GM12878 (cell line): ENCODE measurements around the gene FAM120B. TPM values are rescaled to one million over a fixed set of nuclear protein-coding genes. Genes with fewer than 3 reads are reported as not detected.

Experiments
- ATAC-seq: fragments of 200-7000 bp; cut with Tn5 transposase; 3 replicates; pipeline ENCODE4 v1.9.1; 2020; ENCODE audit warnings: mild to moderate bottlenecking, moderate library complexity
- BruUV-seq: library from RNA; stranded (reverse); fragments of 400-500 nt; replicated peaks from 2 replicates; lab custom pipeline; 2021; lab: Mats Ljungman, UMichigan
- CTCF ChIA-PET: fragments of 300-600 bp; sonication (Branson Sonifier 250); formaldehyde crosslinking; extraction: SDS; loops from one replicate; lab custom pipeline; 2021; ENCODE audit warnings: inconsistent platforms; lab: Yijun Ruan, JAX
- POLR2A ChIA-PET: fragments of 350-600 bp; formaldehyde crosslinking; extraction: SDS; loops from one replicate; lab custom pipeline; 2021; ENCODE audit warnings: inconsistent platforms; lab: Charles Lee
- RAD21 ChIA-PET: fragments of 300-600 bp; sonication (Branson Sonifier 250); formaldehyde crosslinking; loops from one replicate; lab custom pipeline; 2023; ENCODE audit warnings: antibody characterized with exemption; ENCODE audit not compliant: unreplicated experiment; lab: Charles Lee
- SMC1A ChIA-PET: fragments of 300-600 bp; sonication (Branson Sonifier 250); formaldehyde crosslinking; loops from one replicate; lab custom pipeline; 2023; ENCODE audit not compliant: unreplicated experiment, uncharacterized antibody; lab: Charles Lee
- DNase-seq: peaks from one replicate; pipeline ENCODE4 v3.0.0-alpha.2; 2011; ENCODE audit warnings: low read depth, low spot score
- FAIRE-seq: peaks from 3 replicates; lab custom pipeline; 2011; peaks lifted over from hg19 to GRCh38; lab: Jason Lieb, UNC
- H2AFZ ChIP-seq: 2 replicates; pipeline ENCODE4 v1.6.0; 2011; ENCODE audit warnings: low read depth, low read length, control low read depth; ENCODE audit not compliant: control insufficient read depth
- H3K27ac ChIP-seq: 2 replicates; pipeline ENCODE4 v1.5.1; 2011; ENCODE audit warnings: control low read depth; ENCODE audit not compliant: control insufficient read depth, insufficient read depth
- H3K27me3 ChIP-seq, 2 experiments: replicated peaks in 1 of 2; 2 replicates each; pipeline versions ENCODE4 v1.6.0 to v1.6.1; 2011; ENCODE audit warnings: low read length in 1 of 2; ENCODE audit not compliant: control insufficient read depth in 2 of 2, insufficient read depth in 2 of 2
- H3K36me3 ChIP-seq, 2 experiments: 2 replicates each; pipeline ENCODE4 v1.5.1; 2011; ENCODE audit warnings: low read length in 1 of 2; ENCODE audit not compliant: control insufficient read depth in 2 of 2, insufficient read depth in 2 of 2
- H3K4me1 ChIP-seq: 2 replicates; pipeline ENCODE4 v1.6.1; 2011; ENCODE audit warnings: mild to moderate bottlenecking, low read length, moderate library complexity, mixed read lengths; ENCODE audit not compliant: control insufficient read depth, insufficient read depth
- H3K4me2 ChIP-seq: 2 replicates; pipeline ENCODE4 v1.6.0; 2011; ENCODE audit warnings: control low read depth; ENCODE audit not compliant: control insufficient read depth, insufficient read depth
- H3K4me3 ChIP-seq: fragments of 200-600 bp; sonication (generic); 2 replicates; pipeline ENCODE4 v1.5.1; 2016
- H3K79me2 ChIP-seq: 2 replicates; pipeline ENCODE4 v1.6.0; 2011; ENCODE audit warnings: low read length; ENCODE audit not compliant: control insufficient read depth, insufficient read depth
- H3K9ac ChIP-seq: 2 replicates; pipeline ENCODE4 v1.8.0; 2011; ENCODE audit warnings: low read length, control low read depth, mixed read lengths; ENCODE audit not compliant: control insufficient read depth, insufficient read depth
- H3K9me3 ChIP-seq: replicated peaks from 3 replicates; pipeline ENCODE4 v1.5.1; 2011; ENCODE audit warnings: mild to moderate bottlenecking, low read length; ENCODE audit not compliant: control insufficient read depth, insufficient read depth
- H4K20me1 ChIP-seq: 2 replicates; pipeline ENCODE4 v1.6.0; 2011; ENCODE audit not compliant: control insufficient read depth, insufficient read depth
- CHD2 ChIP-seq: IDR thresholded peaks from 2 replicates; pipeline ENCODE4 v1.6.1; 2011; ENCODE audit warnings: low read depth, low read length, improper control_type of control experiment, borderline replicate concordance
- CREB1 ChIP-seq: IDR thresholded peaks from 2 replicates; pipeline ENCODE4 v1.6.1; 2012; ENCODE audit warnings: low read depth, mild to moderate bottlenecking, inconsistent platforms
- GATAD2B ChIP-seq: fragments of 450-650 bp; conservative IDR thresholded peaks from 2 replicates; pipeline ENCODE4 v1.6.1; 2017; ENCODE audit warnings: low read depth, mild to moderate bottlenecking, moderate library complexity
- MXI1 ChIP-seq: fragments of 150-350 bp; IDR thresholded peaks from 2 replicates; pipeline ENCODE4 v1.6.1; 2011; ENCODE audit warnings: low read depth, mild to moderate bottlenecking, inconsistent platforms, low read length, improper control_type of control experiment
- MYC ChIP-seq: IDR thresholded peaks from 2 replicates; pipeline ENCODE4 v1.6.1; 2011; ENCODE audit warnings: mild to moderate bottlenecking, low read length, moderate library complexity, inconsistent platforms; ENCODE audit not compliant: insufficient read depth, insufficient replicate concordance, insufficient read length, severe bottlenecking
- NBN ChIP-seq: fragments of 450-650 bp; IDR thresholded peaks from 2 replicates; pipeline ENCODE4 v1.6.1; 2016
- NFYA ChIP-seq: IDR thresholded peaks from 2 replicates; pipeline ENCODE4 v1.6.1; 2011; ENCODE audit warnings: low read depth, mild to moderate bottlenecking, low read length, improper control_type of control experiment, borderline replicate concordance
- NFYB ChIP-seq: IDR thresholded peaks from 2 replicates; pipeline ENCODE4 v1.6.1; 2011; ENCODE audit warnings: low read depth, mild to moderate bottlenecking, low read length, improper control_type of control experiment, moderate library complexity; ENCODE audit not compliant: insufficient read depth
- PAX8 ChIP-seq: fragments of 450-650 bp; IDR thresholded peaks from 2 replicates; pipeline ENCODE4 v1.6.1; 2017; ENCODE audit warnings: mild to moderate bottlenecking, moderate library complexity
- PML ChIP-seq: IDR thresholded peaks from 2 replicates; pipeline ENCODE4 v1.6.1; 2012; ENCODE audit warnings: low read length, inconsistent platforms
- POLR2AphosphoS5 ChIP-seq: IDR thresholded peaks from 2 replicates; pipeline ENCODE4 v1.6.1; 2011; ENCODE audit warnings: mild to moderate bottlenecking, low read length, inconsistent platforms
- RAD51 ChIP-seq: fragments of 450-650 bp; IDR thresholded peaks from 2 replicates; pipeline ENCODE4 v1.6.1; 2016; ENCODE audit warnings: moderate library complexity, mild to moderate bottlenecking, inconsistent platforms
- SMARCA5 ChIP-seq: fragments of 450-650 bp; IDR thresholded peaks from 2 replicates; pipeline ENCODE4 v1.6.1; 2017; ENCODE audit warnings: mild to moderate bottlenecking
- SMC3 ChIP-seq: IDR thresholded peaks from 2 replicates; pipeline ENCODE4 v1.6.1; 2011; ENCODE audit warnings: low read length, improper control_type of control experiment, borderline replicate concordance
- YY1 ChIP-seq: IDR thresholded peaks from 2 replicates; pipeline ENCODE4 v1.6.1; 2011; ENCODE audit warnings: low read depth, mild to moderate bottlenecking, low read length
- WGBS: methylation state at CpG from one replicate; pipeline ENCODE4 v1.1.6; 2016; ENCODE audit warnings: low lambda C conversion rate; ENCODE audit not compliant: insufficient replicate concordance, insufficient coverage; ENCODE audit errors: missing lambda C conversion rate; 5-methylcytosine and 5-hydroxymethylcytosine counted together
- in situ Hi-C: fragments of 300-500 bp; cut with MboI; formaldehyde crosslinking; loops from 9 replicates; pipeline ENCODE4 v1.14.3; 2018; ENCODE audit warnings: mixed read lengths
- intact Hi-C: fragments of 100-400 bp; cut with micrococcal nuclease; formaldehyde crosslinking; loops from one replicate; pipeline ENCODE4 v1.14.2; 2022; ENCODE audit not compliant: unreplicated experiment
- polyA plus RNA-seq, 11 experiments: library from polyadenylated mRNA; depleted of rRNA in 4 of 11; unstranded in 6 of 11; stranded (reverse) in 5 of 11; fragments of >200 nt; fragmentation: Nextera tagmentation in 4 of 11; fragmentation: Illumina TruSeq in 1 of 11; extraction: Ambion mirVana in 4 of 11; extraction: Trizol in 1 of 11; gene quantifications; 1 replicate in 1 of 11; 2 replicates in 10 of 11; pipeline versions ENCODE4 v1.2.1 to v1.2.3, GENCODE V29; 2011 to 2016; ENCODE audit warnings: inconsistent platforms in 2 of 11, missing spikeins in 2 of 11, low read depth in 1 of 11
- total RNA-seq, 4 experiments: library from RNA; depleted of rRNA in 3 of 4; stranded (reverse); fragments of >200 nt in 3 of 4; fragmentation: Illumina TruSeq in 1 of 4; extraction: Trizol in 1 of 4; gene quantifications; 2 replicates each; pipeline versions ENCODE4 v1.2.1 to v1.2.3, GENCODE V29; 2013 to 2021
- TF ChIP-seq, protein P1 (sequence below): fragments of 150-350 bp; IDR thresholded peaks from 2 replicates; pipeline ENCODE4 v1.6.1; 2014; ENCODE audit warnings: mild to moderate bottlenecking, low read depth, low read length
- TF ChIP-seq, protein P2 (sequence below), 3 experiments: IDR thresholded peaks in 2 of 3; conservative IDR thresholded peaks in 1 of 3; 2 replicates each; pipeline ENCODE4 v1.5.1; 2011; ENCODE audit warnings: low read depth in 3 of 3, low read length in 3 of 3, mild to moderate bottlenecking in 3 of 3, control low read depth in 2 of 3, moderate library complexity in 2 of 3, inconsistent platforms in 1 of 3, mixed read lengths in 1 of 3; ENCODE audit not compliant: control insufficient read depth in 2 of 3, insufficient read depth in 1 of 3; ENCODE audit errors: extremely low read depth in 1 of 3
- TF ChIP-seq, protein P3 (sequence below): fragments of 450-650 bp; IDR thresholded peaks from 2 replicates; pipeline ENCODE4 v1.6.1; 2016; ENCODE audit warnings: mild to moderate bottlenecking, moderate library complexity, borderline replicate concordance

The FAM120B gene
- total and polyA plus RNA-seq, 10 of the 15 experiments (the other 5 are each of a cell fraction or from before 2014, with no cell fraction given), result 3.3 to 21.6 (median 15.3) TPM

DNA sequence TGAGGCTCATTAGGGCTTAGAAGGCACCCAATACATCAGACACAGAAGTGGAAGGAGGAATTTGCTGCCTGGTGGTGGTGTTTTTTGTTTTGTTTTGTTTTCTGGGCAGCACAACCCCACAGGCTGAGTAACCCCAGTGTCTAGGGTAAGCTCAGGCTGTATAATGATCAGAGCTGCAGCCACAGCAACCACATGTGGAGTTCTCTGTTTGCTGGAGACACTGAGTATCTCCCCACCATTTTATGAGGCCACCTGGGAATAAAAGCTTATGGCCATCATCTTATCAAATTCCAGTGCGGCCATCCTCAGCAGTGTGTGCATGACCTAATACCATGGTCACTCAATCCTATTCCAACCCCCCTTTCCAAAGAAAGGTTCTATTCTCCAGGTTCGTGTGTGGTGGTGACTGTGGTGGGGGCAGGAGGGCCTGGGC is 12.2 kb upstream of the FAM120B start:
- RAD21 ChIA-PET, result interaction anchor here (0.6 kb wide), 1 partner anchor 1117 kb away, joined by 4 read pairs; no protein-coding TSS in a partner anchor
- FAIRE-seq (no peak), DNase-seq (no peak), ATAC-seq (no peak)
- SMC1A ChIA-PET, result interaction anchor here (1.3 to 2.1 kb wide), 2 partner anchors 223 to 491 kb away, joined by 4 to 7 read pairs; no protein-coding TSS in a partner anchor
- 33% methylated on average over 2 of the region's 2 CpGs for WGBS
- no peaks in the 10 kb centered on the region for H3K79me2 ChIP-seq
- H2AFZ ChIP-seq, result no peak overlapping the region
- H3K27ac ChIP-seq, result no peak overlapping the region
- in situ Hi-C loops, result no loop called here
- no peaks in the 10 kb centered on the region for H3K9me3 ChIP-seq
- H3K36me3 ChIP-seq, result no peaks in the 10 kb centered on the region
- no peaks in the 10 kb centered on the region for H4K20me1 ChIP-seq
- H3K4me2 ChIP-seq, result no peak overlapping the region
- intact Hi-C loops, result loop anchor here (10.0 kb wide), 1 partner anchor 460 kb away; no protein-coding TSS in a partner anchor
- POLR2A ChIA-PET, result no interaction called here
- no peak overlapping the region for H3K9ac ChIP-seq
- CTCF ChIA-PET, result interaction anchor here (1.1 to 1.6 kb wide), 3 partner anchors 10 to 223 kb away, joined by 3 to 4 read pairs (median 4); no protein-coding TSS in a partner anchor
- no TSS peak for BruUV-seq
- no peak overlapping the region for H3K4me3 ChIP-seq
- peaks cover 14 to 35% of the 10 kb centered on the region in 2 experiments for H3K27me3 ChIP-seq
- peaks cover 25% of the 10 kb centered on the region for H3K4me1 ChIP-seq
- TF ChIP-seq, protein P1, sequence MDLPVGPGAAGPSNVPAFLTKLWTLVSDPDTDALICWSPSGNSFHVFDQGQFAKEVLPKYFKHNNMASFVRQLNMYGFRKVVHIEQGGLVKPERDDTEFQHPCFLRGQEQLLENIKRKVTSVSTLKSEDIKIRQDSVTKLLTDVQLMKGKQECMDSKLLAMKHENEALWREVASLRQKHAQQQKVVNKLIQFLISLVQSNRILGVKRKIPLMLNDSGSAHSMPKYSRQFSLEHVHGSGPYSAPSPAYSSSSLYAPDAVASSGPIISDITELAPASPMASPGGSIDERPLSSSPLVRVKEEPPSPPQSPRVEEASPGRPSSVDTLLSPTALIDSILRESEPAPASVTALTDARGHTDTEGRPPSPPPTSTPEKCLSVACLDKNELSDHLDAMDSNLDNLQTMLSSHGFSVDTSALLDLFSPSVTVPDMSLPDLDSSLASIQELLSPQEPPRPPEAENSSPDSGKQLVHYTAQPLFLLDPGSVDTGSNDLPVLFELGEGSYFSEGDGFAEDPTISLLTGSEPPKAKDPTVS, result no peak
- TF ChIP-seq NFYA (no peak), CREB1 (no peak), YY1 (no peak), POLR2AphosphoS5 (no peak), NFYB (no peak), SMARCA5 (no peak), PML (no peak), NBN (no peak), MYC (no peak), GATAD2B (no peak), SMC3 (no peak), CHD2 (no peak), PAX8 (no peak), RAD51 (no peak), MXI1 (no peak)
- TF ChIP-seq, protein P2, sequence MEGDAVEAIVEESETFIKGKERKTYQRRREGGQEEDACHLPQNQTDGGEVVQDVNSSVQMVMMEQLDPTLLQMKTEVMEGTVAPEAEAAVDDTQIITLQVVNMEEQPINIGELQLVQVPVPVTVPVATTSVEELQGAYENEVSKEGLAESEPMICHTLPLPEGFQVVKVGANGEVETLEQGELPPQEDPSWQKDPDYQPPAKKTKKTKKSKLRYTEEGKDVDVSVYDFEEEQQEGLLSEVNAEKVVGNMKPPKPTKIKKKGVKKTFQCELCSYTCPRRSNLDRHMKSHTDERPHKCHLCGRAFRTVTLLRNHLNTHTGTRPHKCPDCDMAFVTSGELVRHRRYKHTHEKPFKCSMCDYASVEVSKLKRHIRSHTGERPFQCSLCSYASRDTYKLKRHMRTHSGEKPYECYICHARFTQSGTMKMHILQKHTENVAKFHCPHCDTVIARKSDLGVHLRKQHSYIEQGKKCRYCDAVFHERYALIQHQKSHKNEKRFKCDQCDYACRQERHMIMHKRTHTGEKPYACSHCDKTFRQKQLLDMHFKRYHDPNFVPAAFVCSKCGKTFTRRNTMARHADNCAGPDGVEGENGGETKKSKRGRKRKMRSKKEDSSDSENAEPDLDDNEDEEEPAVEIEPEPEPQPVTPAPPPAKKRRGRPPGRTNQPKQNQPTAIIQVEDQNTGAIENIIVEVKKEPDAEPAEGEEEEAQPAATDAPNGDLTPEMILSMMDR (IDR thresholded peaks at IDR 0.05 in 2 of 3, conservative IDR thresholded peaks at IDR 0.05 in 1 of 3; ENCODE audit: control insufficient read depth in 2 of 3, extremely low read depth in 1 of 3, insufficient read depth in 1 of 3, low read depth in 3 of 3, low read length in 3 of 3), result no peak
- TF ChIP-seq, protein P3, sequence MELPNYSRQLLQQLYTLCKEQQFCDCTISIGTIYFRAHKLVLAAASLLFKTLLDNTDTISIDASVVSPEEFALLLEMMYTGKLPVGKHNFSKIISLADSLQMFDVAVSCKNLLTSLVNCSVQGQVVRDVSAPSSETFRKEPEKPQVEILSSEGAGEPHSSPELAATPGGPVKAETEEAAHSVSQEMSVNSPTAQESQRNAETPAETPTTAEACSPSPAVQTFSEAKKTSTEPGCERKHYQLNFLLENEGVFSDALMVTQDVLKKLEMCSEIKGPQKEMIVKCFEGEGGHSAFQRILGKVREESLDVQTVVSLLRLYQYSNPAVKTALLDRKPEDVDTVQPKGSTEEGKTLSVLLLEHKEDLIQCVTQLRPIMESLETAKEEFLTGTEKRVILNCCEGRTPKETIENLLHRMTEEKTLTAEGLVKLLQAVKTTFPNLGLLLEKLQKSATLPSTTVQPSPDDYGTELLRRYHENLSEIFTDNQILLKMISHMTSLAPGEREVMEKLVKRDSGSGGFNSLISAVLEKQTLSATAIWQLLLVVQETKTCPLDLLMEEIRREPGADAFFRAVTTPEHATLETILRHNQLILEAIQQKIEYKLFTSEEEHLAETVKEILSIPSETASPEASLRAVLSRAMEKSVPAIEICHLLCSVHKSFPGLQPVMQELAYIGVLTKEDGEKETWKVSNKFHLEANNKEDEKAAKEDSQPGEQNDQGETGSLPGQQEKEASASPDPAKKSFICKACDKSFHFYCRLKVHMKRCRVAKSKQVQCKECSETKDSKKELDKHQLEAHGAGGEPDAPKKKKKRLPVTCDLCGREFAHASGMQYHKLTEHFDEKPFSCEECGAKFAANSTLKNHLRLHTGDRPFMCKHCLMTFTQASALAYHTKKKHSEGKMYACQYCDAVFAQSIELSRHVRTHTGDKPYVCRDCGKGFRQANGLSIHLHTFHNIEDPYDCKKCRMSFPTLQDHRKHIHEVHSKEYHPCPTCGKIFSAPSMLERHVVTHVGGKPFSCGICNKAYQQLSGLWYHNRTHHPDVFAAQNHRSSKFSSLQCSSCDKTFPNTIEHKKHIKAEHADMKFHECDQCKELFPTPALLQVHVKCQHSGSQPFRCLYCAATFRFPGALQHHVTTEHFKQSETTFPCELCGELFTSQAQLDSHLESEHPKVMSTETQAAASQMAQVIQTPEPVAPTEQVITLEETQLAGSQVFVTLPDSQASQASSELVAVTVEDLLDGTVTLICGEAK, result no peak
